Breast epithelium (tissue), 3 donors: ENCODE data around the gene OPCML.

Source experiments
- CTCF ChIP-seq, 3 donors: fragments of 450-650 bp; IDR thresholded peaks; one replicate each; pipeline ENCODE4 v1.5.1; 2016 to 2017; ENCODE audit warnings: antibody characterized with exemption in 3 of 3, mild to moderate bottlenecking in 3 of 3, moderate library complexity in 3 of 3
- POLR2A ChIP-seq: fragments of 450-650 bp; IDR thresholded peaks from one replicate; pipeline ENCODE4 v1.6.1; 2016; ENCODE audit warnings: antibody characterized with exemption, mild to moderate bottlenecking, moderate library complexity

DNA sequence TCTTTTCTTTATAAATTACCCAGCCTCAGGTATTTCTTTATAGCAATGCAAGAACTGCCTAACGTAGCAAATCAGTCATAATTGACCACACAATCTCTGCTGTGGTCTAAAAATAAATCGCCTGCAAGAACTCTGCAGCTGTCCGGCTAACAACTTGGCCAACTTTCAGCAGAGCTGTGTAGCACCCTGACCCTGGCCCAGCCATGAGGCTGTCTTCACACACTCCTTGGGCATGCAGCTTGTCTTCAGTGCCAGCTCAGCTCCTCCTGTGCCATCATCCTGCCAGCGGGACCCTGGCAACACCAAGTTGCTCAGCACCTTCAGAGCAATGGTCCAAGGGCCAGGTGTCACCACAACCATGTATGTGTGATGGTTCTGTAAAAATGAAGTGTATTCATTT, 355.6 kb downstream of the OPCML start:
- TF ChIP-seq CTCF (IDR thresholded peaks at IDR 0.05) = no peak
- TF ChIP-seq POLR2A = no peak
